Activated CD4-positive, alpha-beta T cell treated with anti-CD3 and anti-CD28 coated beads, Interleukin-2, amount 10 ng/mL, durations not matched to agents 7 days and 5 days (primary cell): ENCODE results near the gene SCO2. TPM values are rescaled to one million over a fixed set of nuclear protein-coding genes. Genes with fewer than 3 reads are reported as not detected.
A peak's percentile ranks its signal among the peaks of the same experiment; 100 is the strongest.

Source experiments
- CTCF ChIA-PET: fragments of 350-600 bp; sonication (Branson Sonifier 250); formaldehyde crosslinking; loops from one replicate; lab custom pipeline; 2021; ENCODE audit warnings: antibody characterized with exemption; lab: Charles Lee
- POLR2A ChIA-PET: fragments of 350-600 bp; sonication (Branson Sonifier 250); formaldehyde crosslinking; loops from one replicate; lab custom pipeline; 2021; ENCODE audit warnings: antibody characterized with exemption; lab: Charles Lee
- DNase-seq: peaks from one replicate; pipeline ENCODE4 v3.0.0-alpha.2; 2020
- H3K27ac Mint-ChIP-seq: one replicate; pipeline ENCODE4 v1.8.0; 2021; ENCODE audit warnings: mild to moderate bottlenecking, moderate library complexity, mixed read lengths
- H3K27me3 Mint-ChIP-seq: one replicate; pipeline ENCODE4 v1.8.0; 2021; ENCODE audit warnings: mixed read lengths
- H3K36me3 Mint-ChIP-seq: one replicate; pipeline ENCODE4 v1.8.0; 2021; ENCODE audit warnings: low read depth, mixed read lengths
- H3K4me1 Mint-ChIP-seq: one replicate; pipeline ENCODE4 v1.8.0; 2021; ENCODE audit warnings: mixed read lengths
- H3K4me3 Mint-ChIP-seq: one replicate; pipeline ENCODE4 v1.8.0; 2021; ENCODE audit warnings: mild to moderate bottlenecking, moderate library complexity, mixed read lengths
- H3K9me3 Mint-ChIP-seq: one replicate; pipeline ENCODE4 v1.8.0; 2021; ENCODE audit warnings: mixed read lengths
- total RNA-seq, 2 experiments: library from RNA; stranded (reverse); gene quantifications; one replicate each; pipeline ENCODE4 v1.2.3, GENCODE V29; 2021

SCO2 gene
- total RNA-seq, 2 experiments from 2014 or later: 2.8 to 10.5 TPM

- peaks cover 13% of the 10 kb centered on the region for H3K36me3 Mint-ChIP-seq
- no peaks in the 10 kb centered on the region for H3K9me3 Mint-ChIP-seq
- no peak overlapping the region for H3K4me3 Mint-ChIP-seq
- DNase-seq: no peak
- no peak overlapping the region for H3K27ac Mint-ChIP-seq
- H3K4me1 Mint-ChIP-seq: peaks cover 24% of the 10 kb centered on the region
- ChIA-PET CTCF (interaction anchor here (0.7 to 4.9 kb wide), 9 partner anchors 12 to 428 kb away, joined by 3 to 74 read pairs (median 5); partner anchors contain the start of genes KLHDC7B, SCO2 and TYMP), POLR2A (interaction anchor here (0.7 kb wide), 1 partner anchor 259 kb away, joined by 3 read pairs; no protein-coding TSS in a partner anchor)
- H3K27me3 Mint-ChIP-seq: peaks cover 9% of the 10 kb centered on the region
Observed at GRCh38 chr22:50564289-50564688, 38.9 kb upstream of the SCO2 start.

- peak overlapping the region; percentile 80 for H3K4me3 Mint-ChIP-seq
- POLR2A ChIA-PET: interaction anchor here (0.6 to 1.3 kb wide), 6 partner anchors 11 to 258 kb away, joined by 3 to 4 read pairs (median 4); partner anchors contain the start of genes SCO2 and TYMP
- peaks cover 13% of the 10 kb centered on the region for H3K27me3 Mint-ChIP-seq
- H3K27ac Mint-ChIP-seq: peak overlapping the region; percentile 85
- CTCF ChIA-PET: interaction anchor here (0.6 to 4.9 kb wide), 25 partner anchors 8 to 428 kb away, joined by 3 to 74 read pairs (median 4); partner anchors contain the start of genes CHKB, CPT1B, KLHDC7B and SCO2
- no peaks in the 10 kb centered on the region for H3K9me3 Mint-ChIP-seq
- peaks cover 7% of the 10 kb centered on the region for H3K36me3 Mint-ChIP-seq
- peaks cover 24% of the 10 kb centered on the region for H3K4me1 Mint-ChIP-seq
- DNase-seq: no peak
Observed at GRCh38 chr22:50563413-50564160, 38.2 kb upstream of the SCO2 start.

GRCh38 chr22:50562523-50563412, 37.4 kb upstream of the SCO2 start, which contains the start of gene SYCE3:
Gene SYCE3, minus strand, starts transcription at chr22:50562919. Its CDS starts 6,514 bp downstream, at chr22:50556405.
- ChIA-PET POLR2A (interaction anchor here (0.6 to 1.3 kb wide), 4 partner anchors 12 to 57 kb away, joined by 3 to 4 read pairs (median 4); partner anchors contain the start of gene SCO2), CTCF (interaction anchor here (0.6 to 4.9 kb wide), 25 partner anchors 9 to 318 kb away, joined by 3 to 74 read pairs (median 4); partner anchors contain the start of genes CHKB, CPT1B, KLHDC7B and SCO2)
- peaks cover 15% of the 10 kb centered on the region for H3K27me3 Mint-ChIP-seq
- peak within 1 kb of the TSS; percentile 85 for H3K27ac Mint-ChIP-seq
- H3K4me3 Mint-ChIP-seq: peak within 1 kb of the TSS; percentile 80
- H3K36me3 Mint-ChIP-seq: peaks cover 3% of the 10 kb centered on the region
- peak; percentile 97 for DNase-seq
- H3K4me1 Mint-ChIP-seq: peaks cover 24% of the 10 kb centered on the region
- no peaks in the 10 kb centered on the region for H3K9me3 Mint-ChIP-seq

GRCh38 chr22:50561401-50562358, 36.3 kb upstream of the SCO2 start:
- H3K4me1 Mint-ChIP-seq: peaks cover 24% of the 10 kb centered on the region
- H3K27me3 Mint-ChIP-seq: peaks cover 15% of the 10 kb centered on the region
- peak overlapping the region; percentile 60 for H3K4me3 Mint-ChIP-seq
- no peaks in the 10 kb centered on the region for H3K9me3 Mint-ChIP-seq
- peak overlapping the region; percentile 65 for H3K27ac Mint-ChIP-seq
- no peaks in the 10 kb centered on the region for H3K36me3 Mint-ChIP-seq
- ChIA-PET POLR2A (no interaction called here), CTCF (interaction anchor here (5.9 kb wide), 1 partner anchor 15 kb away, joined by 31 read pairs; the partner anchor contains the start of gene KLHDC7B)
- DNase-seq: no peak

- DNase-seq: no peak
- H3K27ac Mint-ChIP-seq: no peak overlapping the region
- H3K9me3 Mint-ChIP-seq: no peaks in the 10 kb centered on the region
- H3K36me3 Mint-ChIP-seq: no peaks in the 10 kb centered on the region
- peaks cover 21% of the 10 kb centered on the region for H3K27me3 Mint-ChIP-seq
- peaks cover 24% of the 10 kb centered on the region for H3K4me1 Mint-ChIP-seq
- POLR2A ChIA-PET: no interaction called here
- CTCF ChIA-PET: interaction anchor here (1.0 to 5.9 kb wide), 4 partner anchors 9 to 49 kb away, joined by 3 to 31 read pairs (median 4); partner anchors contain the start of gene KLHDC7B
- H3K4me3 Mint-ChIP-seq: no peak overlapping the region
Observed at GRCh38 chr22:50560034-50560433, 34.6 kb upstream of the SCO2 start.

GRCh38 chr22:50556703-50557102, 31.3 kb upstream of the SCO2 start:
- Mint-ChIP-seq H3K9me3 (no peaks in the 10 kb centered on the region), H3K4me3 (no peak overlapping the region), H3K27me3 (peaks cover 15% of the 10 kb centered on the region), H3K27ac (no peak overlapping the region), H3K4me1 (peaks cover 12% of the 10 kb centered on the region), H3K36me3 (no peaks in the 10 kb centered on the region)
- DNase-seq: no peak
- POLR2A ChIA-PET: interaction anchor here (0.6 kb wide), 1 partner anchor 22 kb away, joined by 5 read pairs; no protein-coding TSS in a partner anchor
- CTCF ChIA-PET: interaction anchor here (1.3 to 5.9 kb wide), 3 partner anchors 10 to 31 kb away, joined by 4 to 31 read pairs (median 5); partner anchors contain the start of genes KLHDC7B and SCO2

- Mint-ChIP-seq H3K27me3 (peaks cover 6% of the 10 kb centered on the region), H3K27ac (no peak overlapping the region), H3K36me3 (peaks cover 6% of the 10 kb centered on the region), H3K9me3 (no peaks in the 10 kb centered on the region), H3K4me1 (peaks cover 20% of the 10 kb centered on the region), H3K4me3 (no peak overlapping the region)
- CTCF ChIA-PET: interaction anchor here (1.8 to 5.8 kb wide), 2 partner anchors 8 to 10 kb away, joined by 5 to 30 read pairs; partner anchors contain the start of genes KLHDC7B and SYCE3
- POLR2A ChIA-PET: no interaction called here
- no peak for DNase-seq
Observed at GRCh38 chr22:50553310-50553709, 27.9 kb upstream of the SCO2 start.

GRCh38 chr22:50551160-50551752, 25.9 kb upstream of the SCO2 start:
- POLR2A ChIA-PET: interaction anchor here (0.6 kb wide), 1 partner anchor 11 kb away, joined by 4 read pairs; no protein-coding TSS in a partner anchor
- no peak for DNase-seq

GRCh38 chr22:50550395-50550794, 25.0 kb upstream of the SCO2 start:
- peaks cover 6% of the 10 kb centered on the region for H3K36me3 Mint-ChIP-seq
- peak overlapping the region; percentile 69 for H3K4me3 Mint-ChIP-seq
- peak overlapping the region; percentile 80 for H3K27ac Mint-ChIP-seq
- CTCF ChIA-PET: interaction anchor here (1.1 to 5.8 kb wide), 4 partner anchors 10 to 25 kb away, joined by 3 to 31 read pairs (median 18); partner anchors contain the start of genes SCO2 and SYCE3
- H3K4me1 Mint-ChIP-seq: peaks cover 32% of the 10 kb centered on the region
- H3K27me3 Mint-ChIP-seq: peaks cover under 1% of the 10 kb centered on the region
- H3K9me3 Mint-ChIP-seq: no peaks in the 10 kb centered on the region
- no peak for DNase-seq
- POLR2A ChIA-PET: no interaction called here

More at GRCh38 chr22:50551160-50551752, 25.9 kb upstream of the SCO2 start:
- Mint-ChIP-seq H3K27me3 (peaks cover 3% of the 10 kb centered on the region), H3K36me3 (peaks cover 6% of the 10 kb centered on the region), H3K4me1 (peaks cover 24% of the 10 kb centered on the region), H3K4me3 (no peak overlapping the region), H3K27ac (peak overlapping the region; percentile 50), H3K9me3 (no peaks in the 10 kb centered on the region)
- CTCF ChIA-PET: interaction anchor here (1.1 to 5.8 kb wide), 5 partner anchors 9 to 26 kb away, joined by 3 to 31 read pairs (median 7); partner anchors contain the start of genes SCO2 and SYCE3

GRCh38 chr22:50548921-50549790, 23.8 kb upstream of the SCO2 start:
- peak overlapping the region; percentile 75 for H3K4me3 Mint-ChIP-seq
- no peaks in the 10 kb centered on the region for H3K27me3 Mint-ChIP-seq
- no peak for DNase-seq
- no peaks in the 10 kb centered on the region for H3K9me3 Mint-ChIP-seq
- peaks cover 6% of the 10 kb centered on the region for H3K36me3 Mint-ChIP-seq
- peaks cover 45% of the 10 kb centered on the region for H3K4me1 Mint-ChIP-seq
- H3K27ac Mint-ChIP-seq: peak overlapping the region; percentile 87
- CTCF ChIA-PET: interaction anchor here (0.9 to 5.8 kb wide), 8 partner anchors 10 to 76 kb away, joined by 3 to 64 read pairs (median 18); partner anchors contain the start of genes SCO2 and SYCE3
- POLR2A ChIA-PET: interaction anchor here (0.6 to 1.1 kb wide), 3 partner anchors 10 to 72 kb away, joined by 3 to 6 read pairs (median 3); no protein-coding TSS in a partner anchor
